Measurements from ENCODE around the gene FZR1. TPM values are rescaled to one million over a fixed set of nuclear protein-coding genes. Genes with fewer than 3 reads are reported as not detected.
"Not testable (repeated sequence)": the region's sequence is repeated elsewhere in the genome, so short reads cannot be mapped to it uniquely, and the experiment has no call there.

FZR1 gene
- total and polyA plus RNA-seq, 2 of the 4 experiments (the other 2 are of a cell fraction): 21.5 to 47.8 TPM

DNA sequence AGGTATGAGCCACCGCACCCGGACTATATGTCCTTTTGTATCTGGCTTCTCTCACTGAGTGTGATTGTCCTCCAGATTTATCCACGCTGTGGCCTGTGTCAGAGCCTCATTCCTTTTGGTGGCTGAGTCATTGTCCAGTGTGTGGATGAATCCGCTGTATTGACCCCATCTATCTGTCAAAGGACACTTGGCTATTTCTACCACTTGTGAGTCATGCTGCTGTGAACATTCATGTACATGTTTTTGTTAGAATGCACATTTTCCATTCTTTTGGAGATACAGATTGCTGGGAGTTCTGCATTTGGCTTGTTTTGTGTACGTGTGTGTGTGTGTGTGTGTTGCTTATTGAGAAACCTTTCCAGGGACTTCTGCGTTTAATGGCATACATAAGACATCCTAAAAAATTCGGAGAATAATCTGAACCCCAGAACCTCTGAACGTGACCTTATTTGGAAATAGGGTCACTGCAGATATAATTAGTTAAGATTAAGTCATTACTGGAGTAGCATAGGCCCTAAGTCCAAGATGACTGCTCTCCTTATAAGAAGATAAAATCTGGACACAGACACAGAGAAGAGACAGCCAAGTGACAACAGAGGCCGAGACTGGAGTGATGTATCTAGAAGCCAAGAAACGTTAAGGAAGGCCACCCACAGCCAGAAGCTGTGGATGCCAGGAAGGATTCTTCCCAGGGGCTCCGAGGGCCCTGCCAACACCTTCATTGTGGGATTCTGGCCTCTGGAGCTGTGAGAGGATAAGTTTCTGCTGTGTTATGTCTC lies 74.2 kb downstream of the FZR1 start (continued):
- TF ChIP-seq, protein P1, sequence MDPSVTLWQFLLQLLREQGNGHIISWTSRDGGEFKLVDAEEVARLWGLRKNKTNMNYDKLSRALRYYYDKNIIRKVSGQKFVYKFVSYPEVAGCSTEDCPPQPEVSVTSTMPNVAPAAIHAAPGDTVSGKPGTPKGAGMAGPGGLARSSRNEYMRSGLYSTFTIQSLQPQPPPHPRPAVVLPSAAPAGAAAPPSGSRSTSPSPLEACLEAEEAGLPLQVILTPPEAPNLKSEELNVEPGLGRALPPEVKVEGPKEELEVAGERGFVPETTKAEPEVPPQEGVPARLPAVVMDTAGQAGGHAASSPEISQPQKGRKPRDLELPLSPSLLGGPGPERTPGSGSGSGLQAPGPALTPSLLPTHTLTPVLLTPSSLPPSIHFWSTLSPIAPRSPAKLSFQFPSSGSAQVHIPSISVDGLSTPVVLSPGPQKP (IDR thresholded peaks at IDR 0.05; ENCODE audit: borderline replicate concordance, low read depth, low read length): no peak

DNA sequence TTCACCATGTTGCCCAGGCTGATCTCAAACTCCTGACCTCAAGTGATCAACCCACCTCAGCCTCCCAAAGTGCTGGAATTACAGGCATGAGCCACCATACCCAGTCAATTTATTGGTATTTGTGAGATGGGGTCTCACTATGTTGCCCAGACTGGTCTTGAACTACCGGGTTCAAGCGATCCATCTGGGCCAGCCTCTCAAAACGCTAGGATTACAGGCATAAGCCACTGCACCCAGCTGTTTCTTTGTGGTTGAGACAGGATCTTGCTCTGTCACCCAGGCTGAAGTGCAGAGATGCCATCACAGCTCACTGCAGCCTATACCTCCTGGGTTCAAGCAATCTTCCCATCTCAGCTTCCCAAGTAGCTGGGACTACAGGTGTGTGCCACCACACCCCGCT lies 75.7 kb downstream of the FZR1 start:
- H3K4ac ChIP-seq (ENCODE audit: low read depth, low read length); in situ Hi-C loops (cut with MboI; ENCODE audit: low sequenced_read_pairs); BruUV-seq (replicated peaks); H2BK20ac ChIP-seq (ENCODE audit: low read depth, low read length); H3K23ac ChIP-seq (ENCODE audit: low read depth, low read length); H2AK5ac ChIP-seq (ENCODE audit: low read depth, low read length); H4K20me1 ChIP-seq (ENCODE audit: insufficient read depth, low read length); H2AK9ac ChIP-seq (replicated peaks; ENCODE audit: low read depth, low read length, poor library complexity); CTCF ChIA-PET; dilution Hi-C loops (cut with HindIII; ENCODE audit: low sequenced_read_pairs, unreplicated experiment); H3K9me3 ChIP-seq (ENCODE audit: control insufficient read depth, insufficient read depth, low read length); H3K4me2 ChIP-seq (ENCODE audit: low read depth, low read length); H3K9ac ChIP-seq (ENCODE audit: low read depth, low read length); H2BK5ac ChIP-seq (ENCODE audit: low read depth, low read length, poor library complexity, severe bottlenecking); DNase-seq; H4K8ac ChIP-seq (ENCODE audit: low read depth in 2 of 2, low read length in 2 of 2); H2BK120ac ChIP-seq (ENCODE audit: low read depth, low read length); H3K14ac ChIP-seq (replicated peaks; ENCODE audit: low read depth, low read length); H3K36me3 ChIP-seq (ENCODE audit: control insufficient read depth, insufficient read depth, low read length); ATAC-seq (ENCODE audit: low read depth); H3K18ac ChIP-seq (ENCODE audit: low read depth, low read length); intact Hi-C loops (cut with micrococcal nuclease); H2BK15ac ChIP-seq (ENCODE audit: low read depth, low read length); H3K9me1 ChIP-seq (ENCODE audit: insufficient read depth, low read length); H3K56ac ChIP-seq (ENCODE audit: extremely low read depth, insufficient read depth, low read length); H3K4me3 ChIP-seq (ENCODE audit: insufficient read depth, low read depth, low read length); H3K4me1 ChIP-seq (ENCODE audit: control insufficient read depth, insufficient read depth, low read length); H4K91ac ChIP-seq (ENCODE audit: insufficient read depth, low read depth, low read length); H4K5ac ChIP-seq (ENCODE audit: low read depth, low read length); H3K27ac ChIP-seq (ENCODE audit: insufficient read depth, low read length); H3K79me1 ChIP-seq (ENCODE audit: low read depth in 1 of 2, low read length in 2 of 2); H2AFZ ChIP-seq (replicated peaks; ENCODE audit: low read length, poor library complexity); POLR2A ChIA-PET (ENCODE audit: unreplicated experiment): not testable (repeated sequence)
- 90% methylated on average over 2 of the region's 4 CpGs; no CpG with 5 or more reads in 1 of the 2 experiments for WGBS, 2 experiments (ENCODE audit: extremely low coverage in 2 of 2, insufficient read length in 1 of 2)
- peaks cover 11% of the 10 kb centered on the region for H3K27me3 ChIP-seq (ENCODE audit: control insufficient read depth, insufficient read depth, low read length)

DNA sequence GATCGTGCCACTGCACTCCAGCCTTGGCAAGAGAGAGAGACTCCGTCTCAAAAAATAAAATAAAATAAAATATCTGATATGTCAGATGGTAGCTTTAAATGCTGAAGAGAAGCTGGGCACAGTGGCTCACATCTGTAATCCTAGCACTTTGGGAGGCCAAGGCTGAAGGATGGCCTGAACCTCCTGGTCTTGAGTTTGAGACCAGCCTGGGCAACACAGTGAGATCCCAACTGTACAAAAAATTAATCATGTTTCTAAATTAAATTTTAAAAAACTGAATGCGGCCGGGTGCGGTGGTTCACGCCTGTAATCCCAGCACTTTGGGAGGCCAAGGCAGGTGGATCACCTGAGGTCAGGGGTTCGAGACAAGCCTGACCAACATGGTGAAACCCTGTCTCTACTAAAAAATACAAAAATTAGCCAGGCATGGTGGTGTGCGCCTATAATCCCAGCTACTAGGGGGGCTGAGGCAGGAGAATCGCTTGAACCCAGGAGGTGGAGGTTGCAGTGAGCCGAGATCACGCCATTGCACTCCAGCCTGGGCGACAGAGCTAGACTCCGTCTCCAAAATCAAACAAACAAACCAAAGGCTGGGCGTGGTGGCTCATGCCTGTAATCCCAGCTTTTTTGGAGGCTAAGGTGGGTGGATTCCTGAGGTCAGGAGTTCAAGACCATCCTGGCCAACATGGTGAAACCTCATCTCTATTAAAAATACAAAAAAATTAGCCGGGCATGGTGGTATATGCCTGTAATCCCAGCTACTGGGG lies 78.1 kb downstream of the FZR1 start:
- H2BK120ac ChIP-seq (ENCODE audit: low read depth, low read length); H2AK9ac ChIP-seq (replicated peaks; ENCODE audit: low read depth, low read length, poor library complexity); H4K20me1 ChIP-seq (ENCODE audit: insufficient read depth, low read length); DNase-seq; H4K91ac ChIP-seq (ENCODE audit: insufficient read depth, low read depth, low read length); H3K4me2 ChIP-seq (ENCODE audit: low read depth, low read length); H3K4ac ChIP-seq (ENCODE audit: low read depth, low read length); dilution Hi-C loops (cut with HindIII; ENCODE audit: low sequenced_read_pairs, unreplicated experiment); H4K8ac ChIP-seq (ENCODE audit: low read depth in 2 of 2, low read length in 2 of 2); BruUV-seq (replicated peaks); H3K4me3 ChIP-seq (ENCODE audit: insufficient read depth, low read depth, low read length); intact Hi-C loops (cut with micrococcal nuclease); H3K9ac ChIP-seq (ENCODE audit: low read depth, low read length); H2AK5ac ChIP-seq (ENCODE audit: low read depth, low read length); H3K9me1 ChIP-seq (ENCODE audit: insufficient read depth, low read length); in situ Hi-C loops (cut with MboI; ENCODE audit: low sequenced_read_pairs); H3K79me1 ChIP-seq (ENCODE audit: low read depth in 1 of 2, low read length in 2 of 2); POLR2A ChIA-PET (ENCODE audit: unreplicated experiment); H2BK20ac ChIP-seq (ENCODE audit: low read depth, low read length); H3K18ac ChIP-seq (ENCODE audit: low read depth, low read length); H3K9me3 ChIP-seq (ENCODE audit: control insufficient read depth, insufficient read depth, low read length); H2AFZ ChIP-seq (replicated peaks; ENCODE audit: low read length, poor library complexity); H4K5ac ChIP-seq (ENCODE audit: low read depth, low read length); ATAC-seq (ENCODE audit: low read depth); H3K27ac ChIP-seq (ENCODE audit: insufficient read depth, low read length); H2BK5ac ChIP-seq (ENCODE audit: low read depth, low read length, poor library complexity, severe bottlenecking); H3K56ac ChIP-seq (ENCODE audit: extremely low read depth, insufficient read depth, low read length); H2BK15ac ChIP-seq (ENCODE audit: low read depth, low read length); H3K14ac ChIP-seq (replicated peaks; ENCODE audit: low read depth, low read length); H3K23ac ChIP-seq (ENCODE audit: low read depth, low read length); H3K36me3 ChIP-seq (ENCODE audit: control insufficient read depth, insufficient read depth, low read length); H3K4me1 ChIP-seq (ENCODE audit: control insufficient read depth, insufficient read depth, low read length): not testable (repeated sequence)
- H3K27me3 ChIP-seq (ENCODE audit: control insufficient read depth, insufficient read depth, low read length): peaks cover 11% of the 10 kb centered on the region
- CTCF ChIA-PET: interaction anchor here (0.8 kb wide), 1 partner anchor 8 kb away, joined by 5 read pairs; no protein-coding TSS in a partner anchor
- no CpG with 5 or more reads among the region's 15 CpGs for WGBS, 2 experiments (ENCODE audit: extremely low coverage in 2 of 2, insufficient read length in 1 of 2)

Measured in IMR-90 (cell line).